Measurements from ENCODE around the gene SAMD8. TPM values are rescaled to one million over a fixed set of nuclear protein-coding genes. Genes with fewer than 3 reads are reported as not detected.
A peak's percentile ranks its signal among the peaks of the same experiment; 100 is the strongest.
"Not testable (repeated sequence)": the region's sequence is repeated elsewhere in the genome, so short reads cannot be mapped to it uniquely, and the experiment has no call there.

The SAMD8 gene
- total RNA-seq, 1 donor from 2014 or later: 17.7 TPM

DNA sequence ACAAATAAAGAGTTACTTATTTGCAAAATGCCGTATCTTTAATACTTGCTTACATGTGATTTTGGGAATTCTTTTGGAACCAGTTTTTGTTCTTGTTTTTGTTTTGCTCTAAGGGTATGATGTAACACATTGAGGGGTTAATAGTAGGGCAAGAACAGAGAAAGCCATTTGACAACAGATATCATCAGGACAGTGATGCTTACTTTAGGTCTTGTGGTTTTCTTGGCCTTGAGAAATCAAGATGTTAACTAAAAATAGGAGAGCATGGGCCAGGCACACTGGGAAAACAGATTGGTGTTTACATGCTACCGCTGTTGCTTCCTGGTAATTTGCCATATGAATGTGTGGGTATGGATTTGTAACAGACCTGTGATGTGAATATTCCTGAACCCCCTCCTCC lies 3.7 kb downstream of the SAMD8 start:
- Histone ChIP-seq H3K4me3 (ENCODE audit: low read length in 3 of 3) (peak overlapping the region in 2 of 3 donors; percentile 9 to 13), H3K4me1 (ENCODE audit: control insufficient read depth in 3 of 3, insufficient read depth in 3 of 3, low read length in 3 of 3) (peaks cover 22 to 37% (median 26%) of the 10 kb centered on the region in 3 donors), H3K9ac (ENCODE audit: low read depth in 1 of 3, low read length in 3 of 3) (peak overlapping the region in 2 of 3 donors; percentile 1 to 44), H3K9me3 (ENCODE audit: control insufficient read depth in 3 of 3, low read length in 3 of 3) (no peaks in the 10 kb centered on the region), H3K27me3 (ENCODE audit: control insufficient read depth in 3 of 3, insufficient read depth in 3 of 3, low read length in 3 of 3) (no peaks in the 10 kb centered on the region), H3K27ac (ENCODE audit: low read depth, low read length) (peak overlapping the region; percentile 99), H3K36me3 (ENCODE audit: control insufficient read depth in 3 of 3, insufficient read depth in 3 of 3, low read length in 3 of 3) (no peaks in the 10 kb centered on the region)

DNA sequence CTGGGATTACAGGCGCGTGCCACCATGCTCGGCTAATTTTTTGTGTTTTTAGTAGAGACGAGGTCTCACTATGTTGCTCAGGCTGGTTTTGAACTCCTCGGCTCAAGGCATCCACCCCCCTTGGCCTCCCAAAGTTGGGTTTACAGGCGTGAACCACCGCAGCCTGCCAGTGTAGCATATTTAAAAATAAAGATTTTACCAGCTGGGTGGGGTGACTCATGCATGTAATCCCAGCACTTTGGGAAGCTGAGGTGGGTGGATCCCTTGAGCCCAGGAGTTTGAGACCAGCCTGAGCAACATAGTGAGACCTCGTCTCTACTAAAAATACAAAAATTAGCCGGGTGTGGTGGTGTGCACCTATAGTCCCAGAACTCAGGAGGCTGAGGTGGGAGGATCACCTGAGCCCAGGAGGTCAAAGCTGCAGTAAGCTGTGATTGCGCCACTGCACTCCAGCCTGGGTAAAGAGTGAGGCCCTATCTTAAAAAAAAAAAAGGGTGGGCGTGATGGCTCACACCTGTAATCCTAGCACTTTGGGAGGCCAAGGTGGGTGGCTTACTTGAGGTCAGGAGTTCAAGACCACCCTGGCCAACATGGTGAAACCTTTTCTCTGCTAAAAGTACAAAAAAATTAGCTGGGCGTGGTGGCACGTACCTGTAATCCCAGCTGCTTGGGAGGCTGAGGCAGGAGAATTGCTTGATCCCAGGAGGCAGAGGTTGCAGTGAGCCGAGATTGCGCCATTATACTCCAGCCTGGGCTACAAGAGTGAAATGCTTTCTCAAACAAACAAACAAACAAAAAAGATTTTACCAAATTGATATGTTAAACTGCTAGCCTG lies 5.7 kb downstream of the SAMD8 start:
- H3K27me3 ChIP-seq (ENCODE audit: control insufficient read depth in 3 of 3, insufficient read depth in 3 of 3, low read length in 3 of 3); H3K27ac ChIP-seq (ENCODE audit: low read depth, low read length); H3K36me3 ChIP-seq (ENCODE audit: control insufficient read depth in 3 of 3, insufficient read depth in 3 of 3, low read length in 3 of 3); H3K9ac ChIP-seq (ENCODE audit: low read depth in 1 of 3, low read length in 3 of 3); H3K9me3 ChIP-seq (ENCODE audit: control insufficient read depth in 3 of 3, low read length in 3 of 3); H3K4me3 ChIP-seq (ENCODE audit: low read length in 3 of 3): not testable (repeated sequence)
- H3K4me1 ChIP-seq (ENCODE audit: control insufficient read depth in 3 of 3, insufficient read depth in 3 of 3, low read length in 3 of 3): peaks cover 20 to 34% (median 26%) of the 10 kb centered on the region in 3 donors

GRCh38 chr10:75117995-75118394 lies 6.5 kb downstream of the SAMD8 start:
- no peaks in the 10 kb centered on the region for H3K9me3 ChIP-seq (ENCODE audit: control insufficient read depth in 3 of 3, low read length in 3 of 3)
- peaks cover 16 to 28% (median 18%) of the 10 kb centered on the region in 3 donors for H3K4me1 ChIP-seq (ENCODE audit: control insufficient read depth in 3 of 3, insufficient read depth in 3 of 3, low read length in 3 of 3)
- H3K27ac ChIP-seq (ENCODE audit: low read depth, low read length): no peak overlapping the region
- no peaks in the 10 kb centered on the region for H3K36me3 ChIP-seq (ENCODE audit: control insufficient read depth in 3 of 3, insufficient read depth in 3 of 3, low read length in 3 of 3)
- H3K27me3 ChIP-seq (ENCODE audit: control insufficient read depth in 3 of 3, insufficient read depth in 3 of 3, low read length in 3 of 3): no peaks in the 10 kb centered on the region
- H3K9ac ChIP-seq (ENCODE audit: low read depth in 1 of 3, low read length in 3 of 3): no peak overlapping the region
- no peak overlapping the region for H3K4me3 ChIP-seq (ENCODE audit: low read length in 3 of 3)

- H3K9ac ChIP-seq (ENCODE audit: low read depth in 1 of 3, low read length in 3 of 3); H3K27me3 ChIP-seq (ENCODE audit: control insufficient read depth in 3 of 3, insufficient read depth in 3 of 3, low read length in 3 of 3); H3K27ac ChIP-seq (ENCODE audit: low read depth, low read length); H3K36me3 ChIP-seq (ENCODE audit: control insufficient read depth in 3 of 3, insufficient read depth in 3 of 3, low read length in 3 of 3); H3K4me3 ChIP-seq (ENCODE audit: low read length in 3 of 3); H3K9me3 ChIP-seq (ENCODE audit: control insufficient read depth in 3 of 3, low read length in 3 of 3): not testable (repeated sequence)
- H3K4me1 ChIP-seq (ENCODE audit: control insufficient read depth in 3 of 3, insufficient read depth in 3 of 3, low read length in 3 of 3): peaks cover 12 to 25% (median 14%) of the 10 kb centered on the region in 3 donors
Observed at GRCh38 chr10:75119444-75120066, 8.1 kb downstream of the SAMD8 start.

DNA sequence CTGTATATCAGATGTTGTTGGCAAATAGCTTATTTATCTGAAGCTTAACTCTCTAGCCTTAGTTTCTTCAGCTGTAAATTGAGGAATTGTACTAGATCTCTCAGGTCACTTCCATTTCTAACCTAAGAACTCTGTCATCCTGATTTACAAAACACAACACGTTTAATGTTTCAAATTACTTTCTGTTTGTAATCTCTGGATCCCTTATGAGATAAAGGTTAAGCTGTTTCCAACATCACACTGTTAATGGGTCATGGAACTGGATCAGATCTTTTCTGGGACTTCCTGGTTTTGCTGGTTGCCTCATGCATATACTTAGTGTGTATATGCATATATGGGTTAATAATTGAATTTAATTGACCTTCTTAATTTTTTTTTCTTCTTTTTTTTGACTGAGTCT lies 9.9 kb downstream of the SAMD8 start:
- Histone ChIP-seq H3K4me1 (ENCODE audit: control insufficient read depth in 3 of 3, insufficient read depth in 3 of 3, low read length in 3 of 3) (peaks cover 5 to 25% (median 7%) of the 10 kb centered on the region in 3 donors), H3K27ac (ENCODE audit: low read depth, low read length) (peak overlapping the region; percentile 32), H3K9me3 (ENCODE audit: control insufficient read depth in 3 of 3, low read length in 3 of 3) (no peaks in the 10 kb centered on the region), H3K9ac (ENCODE audit: low read depth in 1 of 3, low read length in 3 of 3) (peak overlapping the region in 1 of 3 donors; percentile 24), H3K36me3 (ENCODE audit: control insufficient read depth in 3 of 3, insufficient read depth in 3 of 3, low read length in 3 of 3) (no peaks in the 10 kb centered on the region), H3K4me3 (ENCODE audit: low read length in 3 of 3) (no peak overlapping the region), H3K27me3 (ENCODE audit: control insufficient read depth in 3 of 3, insufficient read depth in 3 of 3, low read length in 3 of 3) (no peaks in the 10 kb centered on the region)

- H3K27ac ChIP-seq (ENCODE audit: low read depth, low read length): no peak overlapping the region
Observed at GRCh38 chr10:75122505-75122904, 11.0 kb downstream of the SAMD8 start.

GRCh38 chr10:75123088-75123682 lies 11.7 kb downstream of the SAMD8 start:
- Histone ChIP-seq H3K9me3 (ENCODE audit: control insufficient read depth in 3 of 3, low read length in 3 of 3) (no peaks in the 10 kb centered on the region), H3K27me3 (ENCODE audit: control insufficient read depth in 3 of 3, insufficient read depth in 3 of 3, low read length in 3 of 3) (no peaks in the 10 kb centered on the region), H3K4me3 (ENCODE audit: low read length in 3 of 3) (no peak overlapping the region), H3K4me1 (ENCODE audit: control insufficient read depth in 3 of 3, insufficient read depth in 3 of 3, low read length in 3 of 3) (peaks cover 7 to 25% (median 9%) of the 10 kb centered on the region in 3 donors), H3K27ac (ENCODE audit: low read depth, low read length) (no peak overlapping the region), H3K36me3 (ENCODE audit: control insufficient read depth in 3 of 3, insufficient read depth in 3 of 3, low read length in 3 of 3) (peaks cover 0 to 4% (median 0%) of the 10 kb centered on the region in 3 donors), H3K9ac (ENCODE audit: low read depth in 1 of 3, low read length in 3 of 3) (peak overlapping the region in 1 of 3 donors; percentile 33)

More at GRCh38 chr10:75122505-75122904, 11.0 kb downstream of the SAMD8 start:
- H3K36me3 ChIP-seq (ENCODE audit: control insufficient read depth in 3 of 3, insufficient read depth in 3 of 3, low read length in 3 of 3): peaks cover 0 to 3% (median 0%) of the 10 kb centered on the region in 3 donors
- H3K9ac ChIP-seq (ENCODE audit: low read depth in 1 of 3, low read length in 3 of 3): no peak overlapping the region
- no peaks in the 10 kb centered on the region for H3K9me3 ChIP-seq (ENCODE audit: control insufficient read depth in 3 of 3, low read length in 3 of 3)
- H3K27me3 ChIP-seq (ENCODE audit: control insufficient read depth in 3 of 3, insufficient read depth in 3 of 3, low read length in 3 of 3): no peaks in the 10 kb centered on the region
- no peak overlapping the region for H3K4me3 ChIP-seq (ENCODE audit: low read length in 3 of 3)
- peaks cover 7 to 23% (median 7%) of the 10 kb centered on the region in 3 donors for H3K4me1 ChIP-seq (ENCODE audit: control insufficient read depth in 3 of 3, insufficient read depth in 3 of 3, low read length in 3 of 3)

- Histone ChIP-seq H3K27me3 (ENCODE audit: control insufficient read depth in 3 of 3, insufficient read depth in 3 of 3, low read length in 3 of 3) (no peaks in the 10 kb centered on the region), H3K9ac (ENCODE audit: low read depth in 1 of 3, low read length in 3 of 3) (no peak overlapping the region), H3K4me1 (ENCODE audit: control insufficient read depth in 3 of 3, insufficient read depth in 3 of 3, low read length in 3 of 3) (peaks cover 5 to 18% (median 8%) of the 10 kb centered on the region in 3 donors), H3K27ac (ENCODE audit: low read depth, low read length) (no peak overlapping the region), H3K4me3 (ENCODE audit: low read length in 3 of 3) (no peak overlapping the region), H3K9me3 (ENCODE audit: control insufficient read depth in 3 of 3, low read length in 3 of 3) (no peaks in the 10 kb centered on the region), H3K36me3 (ENCODE audit: control insufficient read depth in 3 of 3, insufficient read depth in 3 of 3, low read length in 3 of 3) (peaks cover 0 to 4% (median 0%) of the 10 kb centered on the region in 3 donors)
Observed at GRCh38 chr10:75126277-75126676, 14.8 kb downstream of the SAMD8 start.

DNA sequence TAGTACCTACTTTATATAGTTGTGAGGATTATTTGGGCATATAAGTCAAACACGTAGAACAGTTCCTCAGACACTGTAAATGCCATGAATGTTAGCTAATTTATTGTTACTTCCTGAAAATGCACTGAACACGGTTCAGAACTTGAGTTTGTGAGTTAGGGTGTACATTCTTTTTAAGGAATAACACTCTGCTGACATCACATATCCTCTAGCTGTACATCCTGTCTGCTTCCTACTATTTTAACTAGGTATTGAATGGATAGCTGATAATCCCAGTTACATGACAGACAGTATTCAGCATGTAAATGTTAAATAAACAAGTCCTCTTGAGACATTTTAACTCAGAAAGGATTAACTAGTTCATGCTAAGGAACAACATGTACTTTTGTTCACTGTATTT lies 16.0 kb downstream of the SAMD8 start:
- no peak overlapping the region for H3K4me3 ChIP-seq (ENCODE audit: low read length in 3 of 3)
- H3K4me1 ChIP-seq (ENCODE audit: control insufficient read depth in 3 of 3, insufficient read depth in 3 of 3, low read length in 3 of 3): peaks cover 4 to 16% (median 4%) of the 10 kb centered on the region in 3 donors
- no peak overlapping the region for H3K27ac ChIP-seq (ENCODE audit: low read depth, low read length)
- peaks cover 0 to 4% (median 0%) of the 10 kb centered on the region in 3 donors for H3K36me3 ChIP-seq (ENCODE audit: control insufficient read depth in 3 of 3, insufficient read depth in 3 of 3, low read length in 3 of 3)
- H3K27me3 ChIP-seq (ENCODE audit: control insufficient read depth in 3 of 3, insufficient read depth in 3 of 3, low read length in 3 of 3): no peaks in the 10 kb centered on the region
- no peaks in the 10 kb centered on the region for H3K9me3 ChIP-seq (ENCODE audit: control insufficient read depth in 3 of 3, low read length in 3 of 3)
- no peak overlapping the region for H3K9ac ChIP-seq (ENCODE audit: low read depth in 1 of 3, low read length in 3 of 3)

DNA sequence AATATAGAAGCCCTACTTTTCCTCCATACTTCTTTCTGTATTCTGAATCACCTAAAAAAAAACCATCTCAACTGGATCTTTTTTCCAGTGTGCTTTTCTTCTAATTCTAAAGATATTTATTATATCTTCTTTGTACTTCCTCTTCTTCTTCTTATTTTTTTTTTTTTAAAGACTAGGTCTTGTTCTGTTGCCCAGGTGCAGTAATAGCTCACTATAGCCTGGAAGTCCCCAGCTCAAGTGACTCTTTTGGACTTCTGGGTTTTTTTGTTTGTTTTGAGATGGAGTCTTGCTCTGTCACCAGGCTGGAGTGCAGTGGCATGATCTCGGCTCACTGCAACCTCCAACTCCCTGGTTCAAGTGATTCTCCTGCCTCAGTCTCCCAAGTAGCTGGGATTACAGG lies 17.5 kb downstream of the SAMD8 start:
- H3K27me3 ChIP-seq (ENCODE audit: control insufficient read depth in 3 of 3, insufficient read depth in 3 of 3, low read length in 3 of 3); H3K36me3 ChIP-seq (ENCODE audit: control insufficient read depth in 3 of 3, insufficient read depth in 3 of 3, low read length in 3 of 3); H3K27ac ChIP-seq (ENCODE audit: low read depth, low read length); H3K9ac ChIP-seq (ENCODE audit: low read depth in 1 of 3, low read length in 3 of 3); H3K9me3 ChIP-seq (ENCODE audit: control insufficient read depth in 3 of 3, low read length in 3 of 3); H3K4me3 ChIP-seq (ENCODE audit: low read length in 3 of 3): not testable (repeated sequence)
- H3K4me1 ChIP-seq (ENCODE audit: control insufficient read depth in 3 of 3, insufficient read depth in 3 of 3, low read length in 3 of 3): peaks cover 4 to 11% (median 4%) of the 10 kb centered on the region in 3 donors
